Measurements from ENCODE around the gene DLEC1.
"Not testable (repeated sequence)": the region's sequence is repeated elsewhere in the genome, so short reads cannot be mapped to it uniquely, and the experiment has no call there.

Gene DLEC1

DNA sequence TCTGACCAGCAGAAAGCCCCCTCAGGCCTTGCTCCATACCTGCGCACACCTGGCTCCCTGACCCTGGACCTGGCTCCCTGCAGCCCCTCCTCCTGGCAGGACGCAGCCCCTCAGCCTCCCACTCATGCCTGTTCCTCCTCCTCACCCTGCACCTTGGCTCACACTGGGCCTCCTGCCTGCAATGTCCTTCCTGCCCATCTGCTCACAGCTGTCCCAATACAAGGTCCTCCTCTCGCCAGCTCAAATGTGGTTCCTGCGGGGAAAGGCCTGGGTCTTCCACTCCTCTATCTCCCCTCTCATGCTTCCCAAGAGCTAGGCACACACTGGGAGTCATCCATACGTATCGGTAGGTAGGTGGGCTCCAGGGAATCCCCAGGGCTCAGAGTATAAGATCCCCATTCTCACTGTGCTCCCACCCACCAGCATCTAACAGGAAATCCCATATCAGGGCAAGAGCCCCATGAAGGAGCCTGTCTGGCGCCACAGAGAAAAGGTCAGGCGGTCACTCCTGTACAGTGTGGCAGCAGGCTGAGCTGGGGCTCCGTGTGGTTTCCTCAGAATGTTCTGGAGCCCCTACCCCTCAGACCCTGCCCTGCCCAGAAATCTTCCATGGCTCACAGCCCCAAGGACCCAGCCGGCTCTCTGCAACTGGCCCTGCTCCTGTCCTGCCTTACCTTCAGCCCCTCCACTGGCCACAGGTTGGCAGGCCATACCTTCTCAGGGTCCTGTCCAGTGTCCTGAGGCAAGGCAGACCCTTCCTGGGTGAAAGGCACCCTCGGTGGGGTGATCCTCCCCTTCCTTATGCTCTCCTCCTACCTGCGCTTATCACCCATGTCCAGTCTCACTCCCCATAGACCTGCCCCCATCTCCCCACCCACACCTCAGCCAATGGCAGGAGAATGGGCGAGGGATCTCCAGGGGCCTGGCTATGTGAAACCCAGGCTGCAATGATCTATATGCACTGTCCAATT is 20.4 kb upstream of the DLEC1 start:
- DNase-seq, result no peak

DNA sequence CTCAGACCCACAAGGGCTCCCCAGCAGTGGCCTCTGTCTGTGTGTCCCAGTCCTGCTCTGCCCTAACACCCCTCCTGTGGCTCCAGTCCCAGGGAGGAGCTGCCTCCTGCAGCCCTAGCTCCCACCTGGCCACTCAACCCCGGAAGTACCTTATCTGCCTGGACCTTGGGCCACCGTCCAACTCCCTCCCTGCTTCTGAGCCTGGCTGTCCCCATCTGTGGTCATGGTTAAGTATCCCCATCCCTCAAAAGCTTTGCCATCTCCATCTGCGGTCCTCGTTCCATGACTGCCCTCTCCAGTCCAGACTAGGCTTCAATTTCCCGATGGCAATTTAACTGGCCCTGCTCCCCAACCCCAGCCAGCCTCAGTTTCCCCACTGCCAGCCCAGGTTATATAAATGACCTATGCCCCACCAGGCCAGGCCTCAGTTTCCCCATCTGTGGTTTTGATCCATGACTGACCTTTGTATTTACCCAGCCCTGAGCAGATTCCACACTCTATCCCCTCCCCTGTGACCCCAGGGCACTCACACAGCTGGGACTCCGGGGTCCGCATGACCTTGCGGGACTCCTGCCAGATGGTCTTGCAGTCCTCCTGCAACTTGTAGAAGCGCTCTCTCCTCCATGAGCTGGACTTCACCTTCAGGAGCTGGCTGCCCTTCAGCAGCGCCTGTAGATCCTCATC is 19.2 kb upstream of the DLEC1 start:
- no peak for DNase-seq

DNA sequence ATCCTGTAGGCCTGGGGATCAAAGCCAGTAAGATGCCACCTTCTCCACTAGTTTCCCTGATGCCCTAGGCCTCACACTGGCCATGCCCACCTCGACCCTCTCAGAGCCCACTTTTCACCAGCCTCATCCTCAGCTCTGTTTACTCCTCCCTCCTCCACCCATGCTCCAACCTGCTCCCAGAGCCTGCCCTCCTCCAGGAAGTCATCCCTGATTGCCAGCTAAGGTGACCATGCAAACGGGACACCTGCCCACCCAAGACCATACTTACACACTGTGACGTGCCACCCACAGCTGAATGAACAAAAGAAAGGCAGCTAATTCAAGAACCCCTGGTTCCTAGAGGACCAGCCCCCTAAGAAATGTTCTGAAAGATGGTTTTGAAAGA is 18.7 kb upstream of the DLEC1 start:
- no peak for DNase-seq

DNA sequence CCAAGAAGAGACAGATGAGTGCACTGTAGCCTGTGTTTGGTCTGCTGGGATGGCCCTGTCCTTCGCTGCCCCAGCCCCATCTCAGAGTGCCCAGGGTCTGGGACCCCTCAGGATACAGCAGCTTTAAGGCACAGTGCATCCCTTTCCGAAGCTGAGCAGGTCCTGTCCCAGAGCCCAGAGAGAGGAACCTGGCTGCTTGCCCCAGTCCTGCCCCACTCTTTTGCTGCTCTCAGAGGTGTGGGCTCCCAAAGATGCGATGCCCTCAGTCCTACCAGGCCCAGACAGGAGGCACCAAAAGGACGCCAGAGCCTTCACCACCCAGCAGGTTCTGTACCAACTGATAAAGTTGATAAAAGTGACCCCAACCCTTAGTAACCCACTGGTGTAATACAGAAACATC is 17.8 kb upstream of the DLEC1 start:
- DNase-seq, result no peak

DNA sequence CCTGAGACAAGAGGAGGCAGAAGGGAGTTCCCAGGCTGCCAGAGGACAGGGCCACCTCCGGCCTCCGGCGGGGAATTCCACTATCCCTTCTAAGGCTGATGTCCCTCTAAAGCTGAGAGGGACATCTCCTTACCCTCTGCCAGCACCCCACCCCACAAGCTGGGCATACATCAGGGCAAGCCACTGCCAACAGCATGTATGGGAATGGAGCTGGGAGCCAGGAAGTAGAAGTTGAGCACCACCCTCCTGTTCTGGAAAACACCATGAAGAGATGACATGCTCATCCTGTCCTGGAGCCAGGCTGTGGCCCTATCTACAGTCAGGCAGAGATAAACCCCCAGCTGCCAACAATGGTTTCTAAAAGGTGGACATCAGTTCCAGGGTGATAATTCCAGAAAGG is 16.7 kb upstream of the DLEC1 start:
- DNase-seq, result no peak

DNA sequence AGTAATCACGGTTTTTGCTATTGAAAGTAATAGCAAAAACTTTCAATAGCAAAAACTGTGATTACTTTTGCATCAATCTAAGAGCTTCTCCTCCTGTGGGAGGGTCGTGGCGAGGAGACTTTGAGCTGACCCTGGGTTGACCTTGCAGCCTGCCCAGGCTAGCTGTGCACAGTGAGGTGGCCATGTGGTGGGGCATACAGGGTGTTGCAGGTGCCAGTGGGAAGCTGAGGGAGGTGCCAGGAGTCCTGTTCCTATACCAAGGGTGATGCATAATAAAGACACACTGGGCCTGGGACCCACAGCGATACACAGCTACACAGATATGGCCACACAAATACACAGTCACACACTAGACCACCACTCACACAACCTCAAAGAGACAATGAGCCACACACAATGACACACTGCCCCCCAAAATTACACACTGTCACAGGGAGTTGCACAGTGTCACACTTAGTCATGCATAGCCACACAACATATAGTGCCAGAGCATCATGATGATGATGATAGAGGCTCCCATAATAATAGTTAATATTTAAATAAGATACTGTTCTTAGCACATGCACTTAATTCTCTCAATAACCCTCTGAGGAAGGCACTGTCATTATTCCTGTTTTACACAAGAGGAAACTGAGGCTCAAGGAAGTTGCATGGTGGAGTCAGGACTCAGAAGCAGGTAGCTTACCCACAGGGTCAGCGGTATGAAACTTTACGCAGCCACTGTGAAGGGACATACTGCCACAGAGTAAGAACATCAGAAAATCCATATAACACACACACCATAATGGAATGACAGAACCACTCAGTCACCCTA is 15.9 kb upstream of the DLEC1 start:
- DNase-seq, result no peak

DNA sequence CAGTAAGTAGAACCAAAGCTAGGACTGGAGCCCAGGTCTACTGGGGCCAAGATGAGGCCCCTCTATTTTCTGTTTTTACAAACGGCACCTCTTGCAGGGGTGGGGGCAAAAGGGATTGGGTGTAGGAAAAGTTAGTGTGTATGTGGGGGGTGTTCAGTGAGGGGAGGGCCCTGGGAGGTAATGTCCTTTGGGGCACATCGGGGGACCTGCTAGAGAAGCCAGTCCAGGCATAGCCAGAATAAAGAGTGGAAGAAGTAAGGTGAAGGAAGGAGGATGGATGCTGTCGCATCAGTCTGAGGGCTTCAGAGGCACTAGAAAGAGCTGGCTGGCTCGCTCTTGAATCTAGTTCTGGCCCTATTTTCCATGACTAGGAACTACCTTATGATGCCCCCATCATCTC is 12.2 kb upstream of the DLEC1 start:
- no peak for DNase-seq

DNA sequence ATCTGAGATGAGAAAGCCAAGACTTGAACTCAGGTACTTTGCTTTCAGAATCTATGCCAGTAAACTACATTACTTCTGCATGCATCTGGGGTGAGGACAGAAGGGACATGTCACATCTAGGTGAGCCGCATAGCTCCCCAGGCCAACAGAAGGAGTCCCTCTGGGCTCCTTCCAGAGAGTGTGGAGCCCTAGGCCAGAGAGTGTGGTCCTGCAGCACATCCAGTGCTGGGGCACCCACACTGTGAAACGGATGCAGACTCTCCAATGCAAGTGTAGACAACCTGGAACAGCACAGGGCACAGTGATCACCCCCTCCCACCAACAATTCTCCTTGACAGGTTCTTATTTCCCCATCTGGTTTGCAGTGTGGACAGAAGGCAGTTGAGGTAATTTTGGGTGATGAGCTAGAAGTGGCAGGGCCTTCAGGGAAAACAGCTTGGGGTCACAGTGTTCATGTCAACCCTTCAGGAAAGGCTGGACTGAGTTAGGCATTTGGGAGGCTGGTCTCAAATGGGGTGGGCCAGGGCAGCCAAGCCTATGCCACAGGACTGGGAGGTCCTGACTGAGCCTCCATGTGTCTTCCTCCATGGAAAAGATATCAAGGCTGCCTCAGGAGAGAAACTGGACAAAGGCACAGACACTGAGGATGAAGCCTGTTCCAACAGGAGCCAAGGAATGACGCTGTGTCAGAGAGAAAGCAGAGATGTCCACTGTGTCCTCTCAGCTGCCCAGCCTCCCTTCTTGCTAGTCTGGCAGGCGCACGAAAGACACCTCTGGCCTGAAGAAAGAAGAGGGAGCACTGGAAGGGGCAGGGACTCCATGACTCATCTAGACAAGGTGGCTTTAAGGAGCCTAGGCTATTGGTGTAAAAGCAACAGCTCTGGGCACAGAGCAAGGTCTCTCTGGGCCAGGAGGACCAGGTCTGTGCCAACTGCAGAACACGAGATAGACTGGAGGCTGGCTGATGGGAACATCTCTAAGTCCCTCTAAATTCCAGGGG is 11.2 kb upstream of the DLEC1 start:
- DNase-seq, result no peak

DNA sequence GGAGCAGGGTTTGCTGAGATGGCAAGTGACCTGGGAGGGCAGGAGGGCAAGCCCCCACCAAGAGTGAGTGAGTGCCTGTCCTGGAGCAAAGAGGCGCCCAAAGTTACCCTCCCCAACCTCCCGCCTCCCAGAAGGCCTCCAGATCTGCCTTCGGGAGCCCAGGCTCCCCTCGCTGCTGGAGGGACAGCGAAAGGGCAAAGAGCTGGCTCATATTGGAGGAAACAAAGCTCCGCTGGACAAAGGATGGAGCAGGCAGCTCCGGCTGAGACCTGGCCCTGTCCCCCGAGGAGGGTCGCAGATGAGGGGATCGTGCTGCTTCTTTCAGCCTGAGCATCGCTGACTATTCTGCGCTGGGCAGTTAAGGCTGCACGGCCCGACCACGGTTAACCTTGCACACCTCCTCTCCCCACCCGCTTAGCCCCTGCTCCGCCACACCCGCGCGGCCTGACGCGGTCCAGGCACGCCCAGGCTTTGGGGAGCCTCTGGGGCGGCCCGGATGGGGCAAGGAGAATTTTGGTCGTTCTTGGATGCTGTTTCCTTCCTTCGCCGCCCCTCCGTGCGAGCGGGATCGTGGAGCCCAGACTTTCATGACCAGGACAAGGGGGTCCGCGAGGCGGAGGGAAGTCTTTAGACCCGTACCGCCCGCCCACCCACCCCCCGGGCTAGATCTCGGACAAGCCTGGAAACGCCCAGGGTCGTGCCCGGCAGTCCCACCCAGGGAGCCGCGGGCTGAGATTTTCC is 10.2 kb upstream of the DLEC1 start:
- DNase-seq, result no peak

DNA sequence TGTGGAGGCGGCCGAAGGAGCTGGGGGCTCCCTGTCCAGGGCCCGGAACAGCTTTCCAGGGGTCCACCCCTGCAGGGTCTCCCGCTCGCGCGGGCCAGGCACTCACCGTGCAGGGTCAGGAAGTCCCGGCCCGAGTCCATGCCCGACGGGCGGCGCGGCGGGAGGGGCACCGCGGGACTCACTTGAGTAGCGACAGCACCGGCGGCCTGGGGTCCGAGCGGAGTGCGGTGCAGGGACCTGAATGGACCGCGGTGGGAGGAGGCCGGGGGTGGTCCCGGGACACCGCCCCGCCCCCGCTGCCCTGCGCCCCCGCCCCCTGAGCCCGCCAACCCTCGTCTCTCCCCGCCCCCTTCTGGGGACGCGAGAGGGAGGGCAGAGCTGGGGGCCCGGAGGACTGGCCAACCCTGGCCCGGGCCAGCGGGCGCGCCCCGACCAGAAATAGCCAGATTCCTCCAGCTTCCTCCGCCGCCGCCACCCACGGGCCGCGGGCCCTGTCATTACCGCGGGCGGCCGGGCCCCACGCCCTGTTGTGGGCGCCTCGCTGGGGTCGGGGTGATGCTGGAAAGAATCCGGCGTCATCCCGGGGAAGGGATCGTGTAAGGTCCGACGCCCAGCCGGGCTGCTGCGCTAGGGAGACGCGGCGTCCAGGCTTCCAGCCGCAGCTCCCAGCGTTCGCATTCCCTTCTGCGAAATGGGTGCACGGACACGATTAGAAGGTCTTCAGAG is 9.4 kb upstream of the DLEC1 start, which contains the start of gene PLCD1:
Gene PLCD1 (minus strand): TSS at position 243 of the 726 bp plus-strand sequence. CDS start 103 bp downstream, at position 140.
- no peak for DNase-seq

DNA sequence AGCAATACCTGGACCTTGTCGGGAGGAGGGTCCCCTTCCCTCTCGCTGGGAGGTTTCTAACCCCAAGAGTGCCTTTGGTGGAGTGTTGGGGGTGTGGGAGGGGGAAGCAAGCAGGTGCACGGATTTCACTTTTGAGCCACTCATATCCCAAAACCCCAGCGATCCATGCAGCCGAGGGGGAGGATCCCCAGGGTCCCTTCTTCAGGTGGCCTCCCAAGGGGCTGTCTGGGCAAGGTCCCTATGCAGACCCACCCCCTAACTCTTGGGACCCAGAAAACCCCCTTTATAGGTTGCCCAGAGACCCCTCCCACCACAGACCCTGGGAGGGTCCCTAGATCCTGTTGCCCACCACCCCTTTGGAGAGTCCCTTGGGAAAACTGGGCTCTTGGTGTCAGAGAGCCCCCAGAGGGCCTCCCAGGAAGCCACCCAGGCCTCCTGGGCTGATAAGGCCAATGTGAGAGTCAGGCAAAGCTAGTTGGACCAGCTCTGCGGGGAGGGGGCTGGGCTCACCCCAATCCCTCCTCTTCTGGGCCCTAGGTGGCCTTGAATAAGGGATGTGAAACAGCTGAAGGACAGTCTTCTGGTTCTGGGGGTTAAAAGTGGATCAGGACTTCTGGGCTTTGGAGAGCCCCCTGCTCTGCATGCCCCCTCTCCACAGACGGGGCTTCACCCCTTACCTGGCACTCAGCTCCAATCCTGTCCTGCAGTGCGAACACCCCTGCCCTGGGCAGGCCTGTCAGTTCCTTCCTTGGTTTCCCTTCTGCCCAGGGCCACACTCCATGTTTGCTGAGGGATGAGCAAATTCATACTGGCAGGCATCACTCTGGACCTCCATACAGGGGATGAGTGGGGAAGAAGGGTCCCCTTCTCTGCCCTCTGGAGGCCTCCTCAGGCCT is 8.6 kb upstream of the DLEC1 start:
- DNase-seq, result no peak

DNA sequence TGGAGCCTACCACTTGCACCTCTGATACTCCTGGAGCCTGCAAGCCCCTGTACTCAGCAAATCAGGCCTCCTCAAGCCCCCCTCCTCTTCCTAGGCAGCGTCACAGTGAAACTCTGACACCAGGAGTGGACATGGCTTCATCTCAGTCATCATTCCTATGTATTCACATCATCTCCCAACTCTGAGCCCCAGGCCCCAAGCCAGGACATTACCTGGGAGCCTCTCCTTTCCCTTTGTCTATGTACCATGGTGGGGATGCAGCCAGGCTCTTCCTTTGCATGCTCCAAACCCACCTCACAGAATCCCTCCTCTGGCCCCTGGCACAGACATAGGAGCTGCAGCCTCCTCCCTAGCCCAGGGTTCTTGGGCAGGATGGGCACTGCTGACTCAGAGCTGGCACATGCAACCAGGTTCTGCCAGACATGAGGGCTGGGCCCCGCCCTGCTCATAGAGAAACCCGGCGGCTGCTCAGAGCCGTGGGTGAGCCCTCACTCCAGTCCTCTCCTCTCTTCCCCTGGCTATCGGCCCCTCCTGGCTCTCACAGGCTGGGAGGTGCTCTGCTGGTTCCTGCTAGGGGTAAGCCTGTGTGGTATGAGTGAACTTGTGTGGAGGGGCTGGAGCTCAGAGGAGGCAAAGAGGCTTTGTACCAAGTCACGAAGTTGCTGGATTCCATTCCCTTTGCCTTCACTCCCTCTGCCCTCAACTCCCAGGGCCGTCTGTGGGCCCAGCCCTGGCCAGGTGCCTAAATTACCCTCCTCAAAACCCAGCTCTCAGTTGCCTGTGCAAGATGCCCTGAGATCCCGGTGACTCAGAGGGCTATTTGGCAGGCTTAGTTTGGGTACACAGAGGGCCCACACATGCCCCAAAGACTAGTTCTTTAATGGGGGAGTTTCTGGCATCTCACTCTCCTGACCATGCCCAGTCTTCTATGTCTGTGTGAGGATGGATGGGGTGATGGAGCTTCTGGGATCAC is 7.7 kb upstream of the DLEC1 start:
- peak; percentile 68 to 73 for DNase-seq

DNA sequence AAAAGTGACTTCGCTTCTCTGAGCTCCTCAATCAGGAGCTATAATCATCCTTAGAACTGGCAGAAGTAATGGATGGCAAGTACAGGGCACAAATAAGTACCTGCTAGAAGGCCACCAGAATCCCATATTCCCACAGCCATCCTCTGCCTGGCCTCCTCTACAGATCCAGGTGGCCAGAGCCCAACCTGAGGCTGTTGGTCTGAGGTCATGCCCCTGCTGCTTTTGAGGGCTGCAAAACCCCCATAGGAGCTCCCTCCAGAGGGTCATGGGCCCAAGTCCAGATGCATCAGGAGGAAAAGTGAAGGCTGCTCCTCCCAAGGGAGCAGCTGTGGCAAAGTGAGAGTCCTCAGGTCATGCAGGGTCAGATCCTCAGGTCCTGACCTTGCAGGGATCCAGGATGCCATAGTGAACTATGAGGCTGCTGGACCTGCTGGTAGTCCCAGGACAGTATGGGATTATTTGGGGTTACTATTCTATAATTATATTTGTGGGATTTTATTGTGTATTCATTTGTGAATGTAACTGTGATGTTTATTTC is 6.6 kb upstream of the DLEC1 start:
- DNase-seq, result no peak

DNA sequence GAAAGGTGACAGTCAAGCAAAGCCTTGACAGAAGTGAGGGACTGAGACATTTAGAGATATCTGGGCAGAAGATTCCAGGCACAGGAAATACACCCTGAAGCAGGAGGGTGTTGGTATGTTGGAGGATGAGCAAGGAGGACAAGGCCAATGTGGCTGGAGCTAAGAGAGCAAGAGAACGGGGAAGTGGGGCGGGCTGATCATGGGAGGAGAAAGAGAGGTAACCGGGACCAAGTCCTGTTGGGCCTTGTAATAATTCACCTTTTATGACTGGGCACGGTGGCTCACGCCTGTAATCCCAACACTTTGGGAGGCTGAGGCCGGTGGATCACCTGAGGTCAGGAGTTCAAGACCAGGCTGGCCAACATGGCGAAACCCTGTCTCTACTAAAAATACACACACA is 5.4 kb upstream of the DLEC1 start:
- not testable (repeated sequence) for DNase-seq

DNA sequence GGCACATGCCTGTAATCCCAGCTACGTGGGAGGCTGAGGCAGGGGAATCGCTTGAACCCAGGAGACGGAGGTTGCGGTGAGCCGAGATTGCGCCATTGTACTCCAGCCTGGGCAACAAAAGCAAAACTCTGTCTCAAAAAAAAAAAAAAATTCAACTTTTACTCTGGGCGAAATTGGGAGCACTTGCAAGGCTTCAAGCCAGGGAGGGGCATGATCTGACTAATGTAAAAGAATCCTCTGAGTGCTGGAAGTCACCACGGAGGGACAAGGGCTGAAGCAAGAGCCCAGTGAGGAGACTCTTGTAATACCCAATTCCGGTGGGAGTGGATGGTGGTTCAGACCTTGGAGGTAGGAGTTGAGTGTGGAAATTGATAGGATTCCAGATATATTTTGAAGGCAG is 4.7 kb upstream of the DLEC1 start:
- DNase-seq, result not testable (repeated sequence)

DNA sequence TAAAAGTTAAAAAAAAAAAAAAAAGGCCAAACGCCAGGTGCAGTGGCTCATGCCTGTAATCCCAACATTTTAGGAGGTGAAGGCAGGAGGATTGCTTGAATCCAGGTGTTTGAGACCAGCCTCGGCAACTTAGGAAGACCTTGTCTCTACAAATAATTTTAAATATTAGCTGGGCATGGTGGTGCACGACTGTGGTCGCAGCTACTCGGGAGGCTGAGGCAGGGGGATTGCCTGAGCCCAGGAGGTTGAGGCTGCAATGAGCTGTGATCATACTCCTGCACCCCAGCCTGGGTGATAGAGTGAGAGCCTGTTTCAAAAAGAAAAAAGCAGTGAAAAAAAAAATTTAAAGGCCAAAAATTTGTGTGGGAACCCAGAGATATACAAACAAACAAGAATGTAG is 2.7 kb upstream of the DLEC1 start:
- no peak for DNase-seq

DNA sequence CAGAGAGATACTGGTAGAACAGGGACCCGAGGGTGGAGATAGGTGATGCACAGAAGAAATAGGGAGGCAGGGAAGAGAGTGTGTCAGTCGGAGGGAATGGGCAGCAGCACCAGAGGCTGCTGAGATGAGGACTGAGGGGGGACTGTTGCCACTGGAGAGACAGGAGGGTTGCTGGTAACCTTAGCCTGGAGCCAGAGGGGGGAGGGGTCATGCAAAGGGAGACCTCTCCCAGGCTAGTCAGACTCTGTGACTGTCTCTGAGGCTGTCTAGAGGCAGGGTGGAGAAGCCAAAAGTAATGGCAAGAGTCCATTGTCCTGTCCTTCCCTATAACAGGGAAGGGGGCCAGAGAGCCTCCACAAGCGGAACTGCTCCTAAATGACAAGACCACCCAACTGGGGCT is 2.1 kb upstream of the DLEC1 start:
- no peak for DNase-seq

DNA sequence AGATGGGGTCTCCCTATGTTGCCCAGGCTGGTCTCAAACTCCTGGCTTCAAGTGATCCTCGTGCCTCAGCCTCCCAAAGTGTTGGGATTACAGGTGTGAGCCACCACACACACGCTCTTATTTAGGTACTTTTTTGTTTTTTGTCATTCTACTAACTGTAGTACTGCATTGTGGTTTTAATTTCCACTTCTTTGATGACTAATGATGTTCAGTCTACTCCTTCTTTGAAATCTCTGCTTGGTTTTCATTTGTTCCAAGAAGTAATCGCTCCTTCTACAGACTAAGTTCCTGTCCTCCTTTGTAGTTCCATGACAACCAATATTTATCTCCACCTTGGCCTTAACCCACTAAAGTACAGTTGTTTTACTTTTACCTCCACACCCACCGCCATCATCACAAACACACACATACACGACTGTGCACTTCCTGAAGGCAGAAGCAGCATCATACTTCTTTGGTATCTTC is 529 bp upstream of the DLEC1 start:
- DNase-seq, result no peak
